Measurements from ENCODE around the gene HHLA2.

- TF ChIP-seq CTCF (IDR thresholded peaks at IDR 0.05) (no peak), POLR2A (IDR thresholded peaks at IDR 0.05) (no peak)
Measured at GRCh38 chr3:108297647-108298046, 1.3 kb downstream of the HHLA2 start.

All from heart left ventricle (tissue), 13 donors.